ENCODE data around the gene SRGAP2C. TPM values are rescaled to one million over a fixed set of nuclear protein-coding genes. Genes with fewer than 3 reads are reported as not detected.
"Not testable (repeated sequence)": the region's sequence is repeated elsewhere in the genome, so short reads cannot be mapped to it uniquely, and the experiment has no call there.

Gene SRGAP2C
- total RNA-seq, 1 donor from 2014 or later = 34.2 TPM

GRCh38 chr1:121366171-121366570 is 181.4 kb downstream of the SRGAP2C start:
- H3K27ac Mint-ChIP-seq (ENCODE audit: unreplicated experiment); H3K27me3 Mint-ChIP-seq (ENCODE audit: low read depth); H3K4me1 Mint-ChIP-seq (ENCODE audit: low read depth); H3K4me3 Mint-ChIP-seq (ENCODE audit: unreplicated experiment); DNase-seq (ENCODE audit: low spot score); H3K9me3 Mint-ChIP-seq (ENCODE audit: low read depth); H3K36me3 Mint-ChIP-seq (ENCODE audit: low read depth): not testable (repeated sequence)

- not testable (repeated sequence) for H3K9me3 Mint-ChIP-seq (ENCODE audit: low read depth); DNase-seq (ENCODE audit: low spot score); H3K27ac Mint-ChIP-seq (ENCODE audit: unreplicated experiment); H3K36me3 Mint-ChIP-seq (ENCODE audit: low read depth); H3K4me1 Mint-ChIP-seq (ENCODE audit: low read depth); H3K4me3 Mint-ChIP-seq (ENCODE audit: unreplicated experiment); H3K27me3 Mint-ChIP-seq (ENCODE audit: low read depth)
Observed at GRCh38 chr1:121368910-121369309, 184.1 kb downstream of the SRGAP2C start.

GRCh38 chr1:121369959-121370358 is 185.2 kb downstream of the SRGAP2C start:
- not testable (repeated sequence) for H3K9me3 Mint-ChIP-seq (ENCODE audit: low read depth); H3K27me3 Mint-ChIP-seq (ENCODE audit: low read depth); DNase-seq (ENCODE audit: low spot score); H3K4me1 Mint-ChIP-seq (ENCODE audit: low read depth); H3K27ac Mint-ChIP-seq (ENCODE audit: unreplicated experiment); H3K4me3 Mint-ChIP-seq (ENCODE audit: unreplicated experiment); H3K36me3 Mint-ChIP-seq (ENCODE audit: low read depth)

GRCh38 chr1:121374851-121375367 is 190.1 kb downstream of the SRGAP2C start:
- H3K9me3 Mint-ChIP-seq (ENCODE audit: low read depth); H3K27me3 Mint-ChIP-seq (ENCODE audit: low read depth); H3K4me1 Mint-ChIP-seq (ENCODE audit: low read depth); H3K27ac Mint-ChIP-seq (ENCODE audit: unreplicated experiment); H3K36me3 Mint-ChIP-seq (ENCODE audit: low read depth); H3K4me3 Mint-ChIP-seq (ENCODE audit: unreplicated experiment); DNase-seq (ENCODE audit: low spot score): not testable (repeated sequence)

GRCh38 chr1:121376986-121377385 is 192.2 kb downstream of the SRGAP2C start:
- not testable (repeated sequence) for H3K27ac Mint-ChIP-seq (ENCODE audit: unreplicated experiment); H3K4me1 Mint-ChIP-seq (ENCODE audit: low read depth); H3K9me3 Mint-ChIP-seq (ENCODE audit: low read depth); H3K27me3 Mint-ChIP-seq (ENCODE audit: low read depth); H3K4me3 Mint-ChIP-seq (ENCODE audit: unreplicated experiment); H3K36me3 Mint-ChIP-seq (ENCODE audit: low read depth); DNase-seq (ENCODE audit: low spot score)

GRCh38 chr1:121378757-121379156 is 194.0 kb downstream of the SRGAP2C start:
- H3K27me3 Mint-ChIP-seq (ENCODE audit: low read depth); H3K9me3 Mint-ChIP-seq (ENCODE audit: low read depth); H3K4me1 Mint-ChIP-seq (ENCODE audit: low read depth); H3K36me3 Mint-ChIP-seq (ENCODE audit: low read depth); H3K27ac Mint-ChIP-seq (ENCODE audit: unreplicated experiment); DNase-seq (ENCODE audit: low spot score); H3K4me3 Mint-ChIP-seq (ENCODE audit: unreplicated experiment): not testable (repeated sequence)

GRCh38 chr1:121384754-121385153 is 200.0 kb downstream of the SRGAP2C start:
- H3K4me3 Mint-ChIP-seq (ENCODE audit: unreplicated experiment); H3K36me3 Mint-ChIP-seq (ENCODE audit: low read depth); DNase-seq (ENCODE audit: low spot score); H3K4me1 Mint-ChIP-seq (ENCODE audit: low read depth); H3K9me3 Mint-ChIP-seq (ENCODE audit: low read depth); H3K27me3 Mint-ChIP-seq (ENCODE audit: low read depth): not testable (repeated sequence)
- peak overlapping the region; percentile 54 for H3K27ac Mint-ChIP-seq (ENCODE audit: unreplicated experiment)

- H3K9me3 Mint-ChIP-seq (ENCODE audit: low read depth); H3K4me1 Mint-ChIP-seq (ENCODE audit: low read depth); H3K36me3 Mint-ChIP-seq (ENCODE audit: low read depth): not testable (repeated sequence)
Observed at GRCh38 chr1:121385162-121385561, 200.4 kb downstream of the SRGAP2C start.

GRCh38 chr1:121385563-121386288 is 201.0 kb downstream of the SRGAP2C start:
- H3K4me1 Mint-ChIP-seq (ENCODE audit: low read depth); H3K9me3 Mint-ChIP-seq (ENCODE audit: low read depth); H3K4me3 Mint-ChIP-seq (ENCODE audit: unreplicated experiment); DNase-seq (ENCODE audit: low spot score); H3K27me3 Mint-ChIP-seq (ENCODE audit: low read depth); H3K36me3 Mint-ChIP-seq (ENCODE audit: low read depth): not testable (repeated sequence)
- peak overlapping the region; percentile 45 for H3K27ac Mint-ChIP-seq (ENCODE audit: unreplicated experiment)

More at GRCh38 chr1:121385162-121385561, 200.4 kb downstream of the SRGAP2C start:
- H3K4me3 Mint-ChIP-seq (ENCODE audit: unreplicated experiment); H3K27me3 Mint-ChIP-seq (ENCODE audit: low read depth); H3K27ac Mint-ChIP-seq (ENCODE audit: unreplicated experiment); DNase-seq (ENCODE audit: low spot score): not testable (repeated sequence)

GRCh38 chr1:121386319-121386948 is 201.7 kb downstream of the SRGAP2C start:
- H3K4me3 Mint-ChIP-seq (ENCODE audit: unreplicated experiment); H3K27ac Mint-ChIP-seq (ENCODE audit: unreplicated experiment); DNase-seq (ENCODE audit: low spot score); H3K36me3 Mint-ChIP-seq (ENCODE audit: low read depth); H3K9me3 Mint-ChIP-seq (ENCODE audit: low read depth); H3K27me3 Mint-ChIP-seq (ENCODE audit: low read depth); H3K4me1 Mint-ChIP-seq (ENCODE audit: low read depth): not testable (repeated sequence)

- H3K9me3 Mint-ChIP-seq (ENCODE audit: low read depth); H3K36me3 Mint-ChIP-seq (ENCODE audit: low read depth); DNase-seq (ENCODE audit: low spot score); H3K4me1 Mint-ChIP-seq (ENCODE audit: low read depth); H3K4me3 Mint-ChIP-seq (ENCODE audit: unreplicated experiment); H3K27me3 Mint-ChIP-seq (ENCODE audit: low read depth); H3K27ac Mint-ChIP-seq (ENCODE audit: unreplicated experiment): not testable (repeated sequence)
Observed at GRCh38 chr1:121389895-121390560, 205.3 kb downstream of the SRGAP2C start.

GRCh38 chr1:121392130-121392529 is 207.4 kb downstream of the SRGAP2C start:
- H3K4me3 Mint-ChIP-seq (ENCODE audit: unreplicated experiment); H3K36me3 Mint-ChIP-seq (ENCODE audit: low read depth); H3K27me3 Mint-ChIP-seq (ENCODE audit: low read depth); H3K9me3 Mint-ChIP-seq (ENCODE audit: low read depth); H3K4me1 Mint-ChIP-seq (ENCODE audit: low read depth); DNase-seq (ENCODE audit: low spot score); H3K27ac Mint-ChIP-seq (ENCODE audit: unreplicated experiment): not testable (repeated sequence)

All from chondrocyte (in vitro differentiated cells).